K562 (cell line): ENCODE results near the gene BPHL. TPM values are rescaled to one million over a fixed set of nuclear protein-coding genes. Genes with fewer than 3 reads are reported as not detected.

Source experiments
- CHCHD3 ChIP-seq: fragments of 250-450 bp; sonication (Bioruptor Pico); IDR thresholded peaks from 2 replicates; pipeline ENCODE4 v2.1.2; 2022; ENCODE audit warnings: mild to moderate bottlenecking
- FOSL1 ChIP-seq: fragments of 200-800 bp; sonication (Bioruptor generic); conservative IDR thresholded peaks from 2 replicates; pipeline ENCODE4 v1.6.1; 2016; ENCODE audit warnings: missing genetic modification characterization, missing compliant biosample characterization
- KLF6 ChIP-seq: fragments of 250-450 bp; sonication (Bioruptor Pico); IDR thresholded peaks from 2 replicates; pipeline ENCODE4 v1.4.0; 2020; ENCODE audit warnings: mild to moderate bottlenecking, moderate library complexity, borderline replicate concordance
- L3MBTL2 ChIP-seq: fragments of 450-650 bp; IDR thresholded peaks from 2 replicates; pipeline ENCODE4 v1.6.1; 2016; ENCODE audit warnings: mild to moderate bottlenecking, moderate library complexity
- PHB ChIP-seq: fragments of 250-450 bp; sonication (Bioruptor Pico); IDR thresholded peaks from 2 replicates; pipeline ENCODE4 v1.5.0; 2021
- RBM34 ChIP-seq: fragments of 200-400 bp; formaldehyde crosslinking; IDR thresholded peaks from 2 replicates; pipeline ENCODE4 v1.6.1; 2018; ENCODE audit warnings: low read length, borderline replicate concordance; ENCODE audit not compliant: insufficient read depth
- SP1 ChIP-seq: sonication (generic); formaldehyde crosslinking; IDR thresholded peaks from 2 replicates; pipeline ENCODE4 v1.8.1; 2022; ENCODE audit warnings: mild to moderate bottlenecking, missing genetic modification reagents
- TFAM ChIP-seq: fragments of 250-450 bp; sonication (Bioruptor Pico); conservative IDR thresholded peaks from 2 replicates; pipeline ENCODE4 v1.5.0; 2021; ENCODE audit warnings: mild to moderate bottlenecking, moderate library complexity
- ZEB2 ChIP-seq: fragments of 450-650 bp; IDR thresholded peaks from 2 replicates; pipeline ENCODE4 v1.6.1; 2016
- ZNF3 ChIP-seq: fragments of 250-450 bp; sonication (Bioruptor Pico); IDR thresholded peaks from 2 replicates; pipeline ENCODE4 v1.5.0; 2021; ENCODE audit warnings: mild to moderate bottlenecking, moderate library complexity
- ZNF445 ChIP-seq: fragments of 250-450 bp; sonication (Bioruptor Pico); IDR thresholded peaks from 2 replicates; pipeline ENCODE4 v1.4.0; 2020; ENCODE audit warnings: low read depth, mild to moderate bottlenecking, moderate library complexity
- ZNF668 ChIP-seq: fragments of 250-450 bp; sonication (Bioruptor Pico); IDR thresholded peaks from 2 replicates; pipeline ENCODE4 v1.8.0; 2022; ENCODE audit warnings: mild to moderate bottlenecking, inconsistent platforms
- ZNF695 ChIP-seq: fragments of 450-650 bp; formaldehyde crosslinking; IDR thresholded peaks from 2 replicates; pipeline ENCODE4 v1.4.0; 2020; ENCODE audit warnings: mild to moderate bottlenecking, moderate library complexity
- polyA plus RNA-seq, 8 experiments: library from polyadenylated mRNA; depleted of rRNA in 4 of 8; stranded (reverse) in 5 of 8; unstranded in 3 of 8; fragments of >200 nt; fragmentation: Nextera tagmentation in 2 of 8; fragmentation: Illumina TruSeq in 1 of 8; extraction: Ambion mirVana in 2 of 8; extraction: Trizol in 1 of 8; gene quantifications; 2 replicates each; pipeline versions ENCODE4 v1.2.1 to v1.2.3, GENCODE V29; 2011 to 2014; ENCODE audit warnings: inconsistent platforms in 1 of 8, missing spikeins in 1 of 8
- total RNA-seq, 7 experiments: library from RNA; depleted of rRNA in 6 of 7; stranded (reverse); fragments of >200 nt in 6 of 7; fragmentation: Illumina TruSeq in 2 of 7; extraction: Trizol in 2 of 7; gene quantifications; 2 replicates each; pipeline versions ENCODE4 v1.2.1 to v1.2.3, GENCODE V29; 2011 to 2021; ENCODE audit warnings: low replicate concordance in 1 of 7
- TF ChIP-seq, protein P1 (sequence below), 2 experiments: fragments of 450-650 bp in 1 of 2; sonication (generic) in 1 of 2; formaldehyde crosslinking; conservative IDR thresholded peaks; 2 replicates each; pipeline versions ENCODE4 v1.4.0 to v1.8.1; 2020 to 2022; ENCODE audit warnings: mild to moderate bottlenecking in 1 of 2, missing genetic modification reagents in 1 of 2
- TF ChIP-seq, protein P2 (sequence below), 2 experiments: fragments of 200-800 bp in 1 of 2; sonication (Bioruptor generic) in 1 of 2; sonication (generic) in 1 of 2; formaldehyde crosslinking in 1 of 2; IDR thresholded peaks in 1 of 2; conservative IDR thresholded peaks in 1 of 2; 2 replicates each; pipeline versions ENCODE4 v1.5.0 to v1.6.1; 2016 to 2020; ENCODE audit warnings: missing compliant biosample characterization in 1 of 2, missing genetic modification characterization in 1 of 2, missing genetic modification reagents in 1 of 2
- TF ChIP-seq, protein P3 (sequence below): sonication (generic); formaldehyde crosslinking; IDR thresholded peaks from 2 replicates; pipeline ENCODE4 v1.8.0; 2022; ENCODE audit warnings: mild to moderate bottlenecking, missing genetic modification reagents
- TF ChIP-seq, protein P4 (sequence below): fragments of 200-800 bp; sonication (Bioruptor generic); IDR thresholded peaks from 2 replicates; pipeline ENCODE4 v1.6.1; 2017; ENCODE audit warnings: missing genetic modification characterization, missing compliant biosample characterization

The BPHL gene
- total and polyA plus RNA-seq, 9 of the 15 experiments (the other 6 are each of a cell fraction or from before 2014, with no cell fraction given), result 3.5 to 17.4 (median 8.2) TPM

DNA sequence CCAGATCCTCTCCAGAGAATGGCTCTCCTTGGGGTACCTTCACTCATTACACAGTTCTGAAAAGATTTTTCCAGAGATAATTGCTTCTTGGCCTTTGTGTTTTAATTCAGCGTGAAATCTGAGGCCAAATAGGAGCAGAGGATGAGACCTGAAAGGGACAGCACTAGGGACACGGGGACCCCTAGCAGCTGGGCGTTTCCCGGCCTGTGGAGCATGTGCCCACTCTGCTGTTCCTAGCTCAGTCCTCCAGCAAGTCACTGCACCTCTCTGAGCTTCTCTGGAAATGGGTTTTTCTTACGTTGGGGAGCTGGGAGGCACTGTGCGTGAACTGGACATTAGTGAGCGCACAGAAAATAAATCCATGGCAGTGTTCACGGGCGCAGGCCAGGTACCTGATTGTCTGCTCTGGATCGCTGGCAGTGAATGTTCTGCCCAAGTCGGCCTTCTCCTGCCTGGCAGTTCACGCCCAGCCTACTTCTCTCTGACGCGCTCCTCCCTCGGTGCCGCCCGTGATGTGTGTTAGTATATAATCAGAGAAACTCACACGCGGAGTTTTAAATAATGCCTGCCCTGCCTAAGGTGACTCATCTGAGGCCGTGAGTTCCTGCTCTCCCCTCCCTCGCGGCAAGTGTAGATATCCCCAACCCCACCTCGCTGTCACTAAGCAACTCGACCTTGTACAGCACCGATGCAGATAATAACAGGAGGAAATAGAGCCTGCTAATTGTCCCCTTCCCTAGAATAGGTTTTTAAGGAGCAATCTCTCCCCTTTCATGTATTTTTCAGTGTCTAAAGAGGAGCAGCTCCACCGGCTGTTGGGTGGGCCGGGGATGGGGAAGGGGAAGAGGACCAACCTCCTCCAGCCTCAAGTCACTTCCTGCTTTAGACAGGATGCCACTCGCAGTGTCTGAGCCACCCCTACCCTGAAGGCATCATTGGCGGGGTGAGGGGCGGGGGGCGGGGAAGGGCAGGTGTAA, 41.6 kb downstream of the BPHL start (continued):
- TF ChIP-seq RBM34, result no peak
- TF ChIP-seq CHCHD3 (CRISPR knock-in tag), result no peak
- TF ChIP-seq, protein P1, sequence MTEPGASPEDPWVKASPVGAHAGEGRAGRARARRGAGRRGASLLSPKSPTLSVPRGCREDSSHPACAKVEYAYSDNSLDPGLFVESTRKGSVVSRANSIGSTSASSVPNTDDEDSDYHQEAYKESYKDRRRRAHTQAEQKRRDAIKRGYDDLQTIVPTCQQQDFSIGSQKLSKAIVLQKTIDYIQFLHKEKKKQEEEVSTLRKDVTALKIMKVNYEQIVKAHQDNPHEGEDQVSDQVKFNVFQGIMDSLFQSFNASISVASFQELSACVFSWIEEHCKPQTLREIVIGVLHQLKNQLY (CRISPR knock-in tag; conservative IDR thresholded peaks at IDR 0.05), result no peak
- no peak for TF ChIP-seq PHB (CRISPR knock-in tag)
- TF ChIP-seq FOSL1 (tag), result peak; percentile 99
- no peak for TF ChIP-seq TFAM
- no peak for TF ChIP-seq ZNF695
- TF ChIP-seq ZEB2, result peak; percentile 74
- TF ChIP-seq ZNF445 (CRISPR knock-in tag), result no peak
- TF ChIP-seq SP1 (CRISPR knock-in tag), result no peak; the same call in 1 of the 2 replicates
- TF ChIP-seq KLF6 (CRISPR knock-in tag), result no peak
- TF ChIP-seq, protein P2, sequence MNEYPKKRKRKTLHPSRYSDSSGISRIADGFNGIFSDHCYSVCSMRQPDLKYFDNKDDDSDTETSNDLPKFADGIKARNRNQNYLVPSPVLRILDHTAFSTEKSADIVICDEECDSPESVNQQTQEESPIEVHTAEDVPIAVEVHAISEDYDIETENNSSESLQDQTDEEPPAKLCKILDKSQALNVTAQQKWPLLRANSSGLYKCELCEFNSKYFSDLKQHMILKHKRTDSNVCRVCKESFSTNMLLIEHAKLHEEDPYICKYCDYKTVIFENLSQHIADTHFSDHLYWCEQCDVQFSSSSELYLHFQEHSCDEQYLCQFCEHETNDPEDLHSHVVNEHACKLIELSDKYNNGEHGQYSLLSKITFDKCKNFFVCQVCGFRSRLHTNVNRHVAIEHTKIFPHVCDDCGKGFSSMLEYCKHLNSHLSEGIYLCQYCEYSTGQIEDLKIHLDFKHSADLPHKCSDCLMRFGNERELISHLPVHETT (CRISPR knock-in tag; conservative IDR thresholded peaks at IDR 0.05 in 1 of 2, IDR thresholded peaks at IDR 0.05 in 1 of 2), result peak in 1 of 2 experiments; percentile 63; a peak in 2 of 4 replicates
- TF ChIP-seq ZNF3 (CRISPR knock-in tag), result no peak
- TF ChIP-seq, protein P3, sequence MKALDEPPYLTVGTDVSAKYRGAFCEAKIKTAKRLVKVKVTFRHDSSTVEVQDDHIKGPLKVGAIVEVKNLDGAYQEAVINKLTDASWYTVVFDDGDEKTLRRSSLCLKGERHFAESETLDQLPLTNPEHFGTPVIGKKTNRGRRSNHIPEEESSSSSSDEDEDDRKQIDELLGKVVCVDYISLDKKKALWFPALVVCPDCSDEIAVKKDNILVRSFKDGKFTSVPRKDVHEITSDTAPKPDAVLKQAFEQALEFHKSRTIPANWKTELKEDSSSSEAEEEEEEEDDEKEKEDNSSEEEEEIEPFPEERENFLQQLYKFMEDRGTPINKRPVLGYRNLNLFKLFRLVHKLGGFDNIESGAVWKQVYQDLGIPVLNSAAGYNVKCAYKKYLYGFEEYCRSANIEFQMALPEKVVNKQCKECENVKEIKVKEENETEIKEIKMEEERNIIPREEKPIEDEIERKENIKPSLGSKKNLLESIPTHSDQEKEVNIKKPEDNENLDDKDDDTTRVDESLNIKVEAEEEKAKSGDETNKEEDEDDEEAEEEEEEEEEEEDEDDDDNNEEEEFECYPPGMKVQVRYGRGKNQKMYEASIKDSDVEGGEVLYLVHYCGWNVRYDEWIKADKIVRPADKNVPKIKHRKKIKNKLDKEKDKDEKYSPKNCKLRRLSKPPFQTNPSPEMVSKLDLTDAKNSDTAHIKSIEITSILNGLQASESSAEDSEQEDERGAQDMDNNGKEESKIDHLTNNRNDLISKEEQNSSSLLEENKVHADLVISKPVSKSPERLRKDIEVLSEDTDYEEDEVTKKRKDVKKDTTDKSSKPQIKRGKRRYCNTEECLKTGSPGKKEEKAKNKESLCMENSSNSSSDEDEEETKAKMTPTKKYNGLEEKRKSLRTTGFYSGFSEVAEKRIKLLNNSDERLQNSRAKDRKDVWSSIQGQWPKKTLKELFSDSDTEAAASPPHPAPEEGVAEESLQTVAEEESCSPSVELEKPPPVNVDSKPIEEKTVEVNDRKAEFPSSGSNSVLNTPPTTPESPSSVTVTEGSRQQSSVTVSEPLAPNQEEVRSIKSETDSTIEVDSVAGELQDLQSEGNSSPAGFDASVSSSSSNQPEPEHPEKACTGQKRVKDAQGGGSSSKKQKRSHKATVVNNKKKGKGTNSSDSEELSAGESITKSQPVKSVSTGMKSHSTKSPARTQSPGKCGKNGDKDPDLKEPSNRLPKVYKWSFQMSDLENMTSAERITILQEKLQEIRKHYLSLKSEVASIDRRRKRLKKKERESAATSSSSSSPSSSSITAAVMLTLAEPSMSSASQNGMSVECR (CRISPR knock-in tag), result no peak
- TF ChIP-seq, protein P4, sequence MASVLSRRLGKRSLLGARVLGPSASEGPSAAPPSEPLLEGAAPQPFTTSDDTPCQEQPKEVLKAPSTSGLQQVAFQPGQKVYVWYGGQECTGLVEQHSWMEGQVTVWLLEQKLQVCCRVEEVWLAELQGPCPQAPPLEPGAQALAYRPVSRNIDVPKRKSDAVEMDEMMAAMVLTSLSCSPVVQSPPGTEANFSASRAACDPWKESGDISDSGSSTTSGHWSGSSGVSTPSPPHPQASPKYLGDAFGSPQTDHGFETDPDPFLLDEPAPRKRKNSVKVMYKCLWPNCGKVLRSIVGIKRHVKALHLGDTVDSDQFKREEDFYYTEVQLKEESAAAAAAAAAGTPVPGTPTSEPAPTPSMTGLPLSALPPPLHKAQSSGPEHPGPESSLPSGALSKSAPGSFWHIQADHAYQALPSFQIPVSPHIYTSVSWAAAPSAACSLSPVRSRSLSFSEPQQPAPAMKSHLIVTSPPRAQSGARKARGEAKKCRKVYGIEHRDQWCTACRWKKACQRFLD (CRISPR knock-in tag), result no peak
- peak; percentile 72 for TF ChIP-seq L3MBTL2
- no peak for TF ChIP-seq ZNF668
